DMS153 treated with DMSO at 0.1 percent for 48 hours (cell line): Measurements from ENCODE around the gene VPS37B.

Experiments used
- DNase-seq: peaks from one replicate; lab custom pipeline; 2025; ENCODE audit not compliant: unreplicated experiment; lab: John Stamatoyannopoulos, UW

Gene VPS37B

DNA sequence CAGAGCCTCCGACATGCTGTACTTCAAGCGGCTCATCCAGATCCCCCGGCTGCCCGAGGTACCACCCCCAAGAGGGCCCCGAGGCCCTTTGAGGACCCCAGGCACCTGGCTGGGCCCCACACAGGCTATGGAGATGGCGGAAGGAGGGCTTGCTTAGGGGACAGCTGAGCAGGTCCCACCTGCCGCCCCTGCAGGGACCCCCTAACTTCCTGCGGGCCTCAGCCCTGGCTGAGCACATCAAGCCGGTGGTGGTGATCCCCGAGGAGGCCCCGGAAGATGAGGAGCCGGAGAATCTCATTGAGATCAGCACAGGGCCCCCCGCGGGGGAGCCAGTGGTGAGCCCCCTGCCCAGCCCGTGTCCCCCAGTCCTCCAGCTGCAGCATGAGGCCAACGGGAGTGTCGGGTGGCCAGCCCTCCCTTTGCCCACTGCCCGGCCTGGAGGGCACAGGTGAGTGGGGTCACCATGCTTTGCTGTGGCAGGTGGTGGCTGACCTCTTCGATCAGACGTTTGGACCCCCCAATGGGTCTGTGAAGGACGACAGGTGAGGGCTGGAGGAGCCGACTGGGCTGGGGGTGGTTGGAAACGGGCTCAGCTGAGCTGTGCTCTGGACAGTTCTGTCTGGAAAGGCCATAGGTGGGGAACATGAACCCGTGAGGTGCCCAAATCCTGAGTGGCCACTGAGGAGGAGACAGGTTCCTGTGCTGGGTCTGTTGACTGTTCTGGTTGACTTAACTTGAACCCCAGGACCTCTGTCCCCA, 40.7 kb downstream of the VPS37B start:
- DNase-seq: no peak

- no peak for DNase-seq
Observed at GRCh38 chr12:122854554-122854953, 41.4 kb downstream of the VPS37B start.

DNA sequence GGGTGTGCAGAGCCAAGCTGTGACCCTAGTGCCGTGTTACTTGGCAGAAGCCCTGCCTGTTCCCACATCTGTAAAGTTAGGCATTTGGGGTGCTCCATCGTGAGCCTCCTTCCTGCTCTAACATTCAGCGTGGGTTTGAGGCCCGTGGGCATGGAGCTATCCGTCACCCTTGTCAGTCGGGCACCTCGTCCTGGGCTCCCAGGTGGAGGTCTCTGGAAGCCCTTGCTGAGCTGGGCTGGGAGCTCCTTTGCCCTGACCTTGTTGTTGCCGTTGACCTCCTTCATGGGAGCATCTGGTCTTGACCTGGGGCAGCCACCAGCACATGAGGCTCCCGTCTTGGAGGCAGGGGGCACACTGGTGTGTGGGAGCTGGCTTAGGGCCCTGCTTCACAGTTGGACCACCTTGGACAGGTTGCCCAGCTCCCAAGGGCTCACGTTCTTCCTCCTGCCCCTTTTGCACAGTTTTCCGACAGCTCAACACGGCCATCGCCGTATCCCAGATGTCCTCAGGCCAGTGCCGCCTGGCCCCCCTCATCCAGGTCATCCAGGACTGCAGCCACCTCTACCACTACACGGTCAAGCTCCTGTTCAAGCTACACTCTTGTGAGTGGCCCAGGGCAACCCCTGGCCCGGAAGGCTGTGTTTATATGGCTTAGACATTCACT, 42.2 kb downstream of the VPS37B start:
- DNase-seq: no peak

DNA sequence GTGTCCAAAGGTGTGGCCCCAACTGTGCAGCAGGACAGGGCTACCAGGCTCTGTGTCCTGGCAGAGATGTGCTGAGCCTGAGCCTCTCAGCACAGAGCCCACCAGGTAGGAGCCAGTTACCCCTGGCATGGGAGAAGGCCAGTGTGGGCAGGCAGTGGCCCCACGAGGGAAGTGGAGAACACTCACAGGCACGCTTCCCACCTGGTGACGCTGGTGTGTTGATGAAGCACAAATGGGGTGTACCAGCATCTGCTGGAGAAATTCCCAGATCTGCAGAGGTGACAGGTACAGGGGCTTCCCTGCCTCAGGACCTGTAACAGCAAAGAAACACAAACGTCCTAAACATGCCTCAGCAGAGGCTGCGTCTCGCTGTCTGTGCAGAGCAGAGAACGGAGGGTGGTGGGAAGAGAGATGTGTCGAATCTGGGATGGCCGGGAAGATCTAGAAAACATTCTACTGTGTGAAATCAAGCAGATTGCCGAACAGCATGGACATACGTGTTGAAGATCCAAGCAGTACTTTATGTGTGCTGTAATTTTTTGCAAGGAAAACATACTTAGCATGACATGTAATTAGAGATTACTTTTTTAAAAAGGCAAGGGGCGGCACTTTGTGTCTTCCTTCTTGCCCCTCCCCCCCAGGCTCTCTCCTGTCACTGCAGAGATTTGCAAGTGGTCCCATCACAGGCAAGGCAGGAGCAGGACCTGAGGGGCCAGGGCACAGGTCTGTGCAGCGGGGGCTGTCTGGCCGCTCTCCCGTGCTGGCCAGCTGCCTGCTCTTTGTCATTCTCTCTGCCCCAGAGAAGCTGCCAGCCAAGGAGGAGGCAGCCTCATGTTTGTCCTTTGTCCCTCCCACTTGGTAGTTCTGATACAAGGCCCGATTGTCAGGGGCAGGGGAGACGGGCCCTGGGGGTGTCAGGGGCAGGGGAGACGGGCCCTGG, 43.3 kb downstream of the VPS37B start:
- DNase-seq: no peak

- no peak for DNase-seq
Observed at GRCh38 chr12:122851820-122852219, 44.1 kb downstream of the VPS37B start.

- no peak for DNase-seq
Observed at GRCh38 chr12:122850695-122851350, 45.1 kb downstream of the VPS37B start.

DNA sequence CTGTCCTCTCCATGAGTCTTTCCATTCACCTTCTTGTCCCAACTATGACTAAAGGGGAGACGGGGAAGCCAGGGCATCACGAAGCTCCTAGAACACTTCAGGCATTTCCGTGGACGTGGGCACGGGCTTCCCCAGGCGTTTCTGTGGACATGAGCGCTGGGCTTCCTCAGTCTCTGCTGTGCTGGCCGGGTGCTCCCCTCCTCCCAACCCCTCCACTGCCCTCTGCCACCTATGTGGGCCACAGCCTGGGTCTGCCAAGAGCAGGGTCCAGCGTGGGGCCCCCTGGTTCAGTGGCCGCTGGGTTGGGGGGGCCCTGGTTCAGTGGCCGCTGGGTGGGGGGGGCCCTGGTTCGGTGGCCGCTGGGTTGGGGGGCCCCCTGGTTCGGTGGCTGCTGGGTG, 45.9 kb downstream of the VPS37B start:
- no peak for DNase-seq

DNA sequence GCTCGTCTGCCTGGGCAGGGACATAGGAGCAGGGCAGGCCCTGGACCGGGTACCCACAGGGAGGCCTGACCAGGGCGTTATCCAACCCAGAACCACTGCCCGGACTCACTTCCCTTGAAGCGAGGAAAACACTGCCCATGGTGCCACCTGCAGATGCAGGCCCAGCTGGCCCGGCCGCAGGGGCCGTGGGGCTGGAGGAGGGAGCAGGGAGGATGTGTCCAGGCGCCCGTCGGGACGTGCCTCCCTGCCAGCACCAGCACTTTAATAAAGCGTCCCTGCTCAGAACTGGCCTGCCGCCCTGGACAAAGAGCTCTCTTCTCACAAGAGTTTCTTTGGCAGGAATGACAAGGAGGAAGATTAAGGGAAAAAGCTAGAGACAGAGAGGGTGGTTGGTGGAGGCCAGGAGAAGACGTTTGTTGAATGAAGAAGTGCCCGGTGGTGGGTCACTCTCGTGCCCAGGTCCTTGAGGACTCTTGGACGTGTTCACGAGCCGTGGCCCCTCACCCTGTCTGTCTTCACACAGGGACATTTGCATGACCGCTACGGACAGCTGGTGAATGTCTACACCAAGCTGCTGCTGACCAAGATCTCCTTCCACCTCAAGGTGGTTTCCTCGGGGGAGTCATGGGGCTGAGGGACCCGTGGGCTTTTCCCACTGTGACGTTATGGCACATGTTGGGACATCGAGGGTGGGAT, 46.4 kb downstream of the VPS37B start:
- DNase-seq: no peak

DNA sequence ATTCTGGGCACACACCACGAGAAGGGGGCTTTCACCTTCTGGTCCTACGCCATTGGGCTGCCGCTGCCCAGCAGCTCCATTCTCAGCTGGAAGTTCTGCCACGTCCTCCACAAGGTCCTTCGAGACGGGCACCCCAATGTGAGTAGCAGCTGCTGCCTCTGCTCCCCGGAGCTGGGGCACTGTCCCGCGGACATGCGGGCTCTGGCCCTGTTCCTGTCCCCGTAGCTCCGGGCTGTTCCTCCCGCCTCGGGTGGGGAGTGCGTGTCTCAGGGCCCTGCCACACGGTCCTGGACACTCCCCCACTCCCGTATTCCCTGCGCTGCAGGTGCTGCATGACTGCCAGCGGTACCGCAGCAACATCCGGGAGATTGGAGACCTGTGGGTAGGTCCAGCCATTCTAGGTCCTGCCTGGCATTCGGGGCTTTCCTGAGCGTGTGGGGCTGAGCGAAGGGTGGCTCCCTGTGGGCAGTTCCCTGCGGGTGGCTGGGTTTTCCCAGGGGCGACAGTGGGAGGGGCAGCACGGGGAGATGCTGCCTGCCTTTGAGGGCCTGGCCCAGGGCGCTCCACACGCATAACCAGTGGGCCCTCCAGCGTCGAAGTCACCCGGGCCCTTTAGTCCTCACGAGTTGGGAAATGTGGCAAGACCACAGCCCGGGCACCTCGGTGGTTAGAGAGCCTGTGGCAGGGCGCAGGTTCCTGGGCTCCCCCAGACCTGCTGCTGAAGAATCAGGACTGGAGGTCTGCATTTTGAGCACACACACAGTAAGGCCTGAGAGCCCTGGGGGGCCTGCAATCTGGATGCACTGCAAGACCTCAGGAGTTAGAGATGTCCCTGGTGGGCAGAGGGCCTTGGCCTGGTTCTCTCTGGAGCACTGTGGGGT, 47.2 kb downstream of the VPS37B start:
- DNase-seq: no peak

- DNase-seq: no peak
Observed at GRCh38 chr12:122847921-122848421, 48.0 kb downstream of the VPS37B start.

DNA sequence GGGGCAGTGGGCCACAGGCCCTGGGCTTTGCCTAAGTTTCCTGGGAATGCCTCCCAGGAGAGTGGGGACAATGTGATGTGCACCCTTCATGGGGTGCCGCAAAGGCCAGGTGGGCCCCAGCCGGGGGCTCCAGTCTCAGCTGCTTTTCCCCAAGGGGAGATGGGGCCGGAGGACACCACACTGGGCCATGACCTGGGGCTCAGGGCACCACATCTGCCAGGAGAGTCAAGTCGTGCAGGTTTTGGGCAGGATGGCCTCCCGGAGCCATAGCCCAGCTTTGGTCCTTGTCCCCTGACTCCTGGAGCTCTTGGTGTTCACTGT, 48.4 kb downstream of the VPS37B start:
- no peak for DNase-seq

DNA sequence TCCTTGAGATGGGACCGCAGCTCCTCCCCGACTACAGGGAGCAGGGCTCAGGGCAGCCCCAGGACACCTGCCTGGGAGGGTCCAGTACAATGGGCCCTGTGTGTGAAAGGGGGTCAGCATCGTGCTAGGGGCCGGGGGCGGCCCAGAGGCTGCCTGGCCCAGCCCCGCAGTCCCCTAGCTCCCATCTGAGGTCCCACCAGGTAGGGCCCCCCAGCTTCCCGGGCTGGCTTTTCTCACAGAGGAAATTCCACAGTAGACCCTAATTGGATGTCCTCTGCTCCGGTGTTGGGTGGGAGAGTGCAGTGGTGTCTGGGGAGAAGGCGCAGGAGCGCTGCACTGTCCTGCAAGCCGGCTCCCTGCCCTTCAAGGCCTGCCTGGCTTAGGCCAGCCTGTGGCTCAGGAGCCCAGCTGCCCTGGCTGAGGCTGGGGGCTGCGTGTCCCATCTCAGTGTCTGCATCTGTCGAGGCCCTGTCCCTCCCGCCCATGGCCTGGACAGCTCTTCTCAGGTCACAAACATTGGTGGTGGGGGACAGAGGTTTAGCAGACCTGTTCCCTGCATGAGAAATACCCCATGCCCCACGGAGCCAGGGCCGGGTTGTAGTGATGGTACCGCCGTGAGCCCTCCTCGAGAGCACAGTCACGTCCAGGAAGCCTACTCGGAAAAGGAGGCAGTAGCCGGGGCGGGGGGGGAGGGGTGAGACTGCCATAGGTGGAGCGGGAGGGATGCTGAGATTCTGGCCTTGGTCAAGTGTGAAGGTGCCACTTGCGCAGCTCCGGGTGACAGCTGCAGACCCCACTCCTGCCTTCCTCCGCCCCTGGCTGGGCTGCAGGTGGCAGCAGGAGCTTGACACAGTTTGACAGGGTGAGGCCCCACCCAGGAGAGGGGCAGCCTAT, 49.1 kb downstream of the VPS37B start:
- no peak for DNase-seq

- no peak for DNase-seq
Observed at GRCh38 chr12:122845865-122846621, 49.9 kb downstream of the VPS37B start.

GRCh38 chr12:122845041-122845864, 50.7 kb downstream of the VPS37B start:
- no peak for DNase-seq

DNA sequence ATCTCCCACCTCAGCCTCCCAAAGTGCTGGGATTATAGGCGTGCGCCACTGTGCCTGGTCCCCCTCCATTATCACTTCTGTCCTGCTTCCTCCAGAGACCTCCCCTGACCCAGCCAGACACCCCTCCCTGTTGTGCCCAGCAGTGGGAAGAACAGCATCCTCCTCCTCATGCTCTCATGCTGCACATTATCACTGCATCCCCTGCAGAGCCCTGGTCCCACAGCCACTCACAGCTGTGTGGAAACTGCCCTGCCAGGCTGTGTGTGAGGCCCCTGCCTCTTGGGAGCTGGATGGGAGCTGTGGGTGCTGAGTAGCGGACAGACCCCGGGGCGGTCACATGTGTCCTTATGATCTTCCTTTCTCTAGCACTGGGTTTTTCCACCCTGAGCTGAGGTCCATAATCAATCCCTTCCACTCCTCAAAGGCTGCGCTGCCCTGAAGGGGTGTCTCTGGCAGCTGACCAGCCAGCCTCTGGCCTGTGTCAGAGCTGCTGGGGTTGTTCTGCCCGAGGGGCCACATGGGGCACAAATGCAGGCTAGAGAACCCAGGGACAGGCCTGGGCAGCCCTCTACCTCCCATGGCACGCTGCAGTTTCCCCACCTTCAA, 51.5 kb downstream of the VPS37B start:
- no peak for DNase-seq

GRCh38 chr12:122843455-122843854, 52.5 kb downstream of the VPS37B start:
- no peak for DNase-seq
